ENCODE measurements around the gene REEP3.

Gene REEP3

GRCh38 chr10:63515002-63515763, 6.0 kb upstream of the REEP3 start:
- no peak for DNase-seq

DNA sequence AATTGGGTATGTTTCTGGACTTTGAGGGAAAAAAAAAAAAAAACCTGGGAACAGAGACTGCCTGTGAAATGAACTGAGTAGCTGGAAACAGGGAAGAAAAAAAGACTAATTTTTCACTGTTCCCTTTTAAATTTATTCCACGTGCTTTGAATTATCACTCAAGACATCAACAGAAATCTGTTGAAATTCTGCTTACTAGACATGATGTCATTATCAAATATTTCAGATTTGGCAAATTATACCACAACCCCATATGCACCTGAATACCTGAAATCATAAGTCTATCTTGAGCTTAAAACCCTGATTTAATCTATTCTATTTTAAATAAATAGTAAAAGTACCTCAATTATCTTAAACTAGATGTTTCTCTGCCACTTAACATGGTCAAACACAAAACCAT, 5.0 kb upstream of the REEP3 start:
- no peak for DNase-seq

- no peak for DNase-seq
Measured at GRCh38 chr10:63518690-63519288, 2.4 kb upstream of the REEP3 start.

DNA sequence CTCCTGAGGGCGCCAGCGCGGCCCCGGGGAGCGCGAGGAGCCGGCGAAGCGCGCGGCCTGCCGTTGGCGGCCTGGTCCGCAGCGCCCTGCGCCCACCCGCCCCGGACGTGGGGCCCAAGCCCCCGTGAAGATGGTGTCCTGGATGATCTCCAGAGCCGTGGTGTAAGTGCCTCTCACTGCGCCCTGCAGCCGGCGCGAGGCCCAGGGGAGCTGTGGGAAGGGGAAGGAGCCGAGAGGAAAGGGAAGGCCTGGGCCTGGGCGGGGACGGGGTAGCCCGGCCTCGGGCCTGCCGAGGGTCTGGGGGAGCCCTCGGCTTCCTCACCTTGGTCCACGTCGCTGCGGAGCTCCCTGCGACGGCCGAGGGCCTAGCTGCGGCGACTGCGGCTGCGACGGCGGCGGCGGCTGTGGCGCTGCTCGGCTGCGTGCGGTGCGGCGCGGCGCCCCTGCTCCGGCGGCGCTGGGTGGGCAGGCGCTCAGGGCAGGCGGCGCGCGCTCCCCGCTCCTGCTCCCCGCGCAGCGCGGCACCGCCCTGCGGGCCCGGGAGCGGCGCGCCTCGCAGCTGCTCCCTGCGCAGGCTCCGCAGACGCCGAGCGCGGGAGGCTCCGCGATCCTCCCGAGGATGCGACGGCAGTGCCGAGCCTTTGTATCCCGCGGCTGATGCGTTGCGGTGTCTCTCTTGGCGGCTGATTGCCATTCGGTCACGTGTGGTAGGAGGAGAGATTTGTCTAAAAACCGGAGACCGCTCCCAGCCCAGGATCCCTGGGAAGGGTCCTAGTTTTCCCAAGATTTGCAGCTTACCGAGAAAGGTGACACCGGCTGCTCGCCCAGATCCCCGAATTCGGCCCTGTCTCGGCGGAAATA, 445 bp downstream of the REEP3 start:
- DNase-seq = peak; percentile 40 to 60

- DNase-seq = peak in 1 of 2 experiments; percentile 5
Measured at GRCh38 chr10:63522277-63522687, 1.1 kb downstream of the REEP3 start.

GRCh38 chr10:63522995-63523394, 1.8 kb downstream of the REEP3 start:
- no peak for DNase-seq

DNA sequence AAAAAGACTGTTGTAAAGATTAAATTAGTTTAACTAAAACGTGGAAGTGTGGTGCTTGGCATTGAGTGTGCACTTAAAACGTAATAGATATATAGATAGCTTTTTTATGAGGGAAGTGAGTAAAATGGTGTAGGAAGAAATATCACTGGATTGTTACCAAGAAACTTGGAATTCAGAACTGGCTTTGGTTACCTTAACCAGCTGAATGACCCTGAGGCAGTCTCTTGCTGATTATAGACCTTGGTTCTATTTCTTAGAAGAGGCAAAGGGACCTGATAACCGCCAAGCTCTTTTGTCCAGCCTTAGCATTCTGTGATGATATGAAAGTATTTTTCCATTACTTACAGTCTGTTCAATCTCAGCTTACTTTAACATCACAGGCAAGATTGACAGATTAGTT, 3.8 kb downstream of the REEP3 start:
- DNase-seq = no peak

- DNase-seq = no peak
Measured at GRCh38 chr10:63527401-63527800, 6.2 kb downstream of the REEP3 start.

DNA sequence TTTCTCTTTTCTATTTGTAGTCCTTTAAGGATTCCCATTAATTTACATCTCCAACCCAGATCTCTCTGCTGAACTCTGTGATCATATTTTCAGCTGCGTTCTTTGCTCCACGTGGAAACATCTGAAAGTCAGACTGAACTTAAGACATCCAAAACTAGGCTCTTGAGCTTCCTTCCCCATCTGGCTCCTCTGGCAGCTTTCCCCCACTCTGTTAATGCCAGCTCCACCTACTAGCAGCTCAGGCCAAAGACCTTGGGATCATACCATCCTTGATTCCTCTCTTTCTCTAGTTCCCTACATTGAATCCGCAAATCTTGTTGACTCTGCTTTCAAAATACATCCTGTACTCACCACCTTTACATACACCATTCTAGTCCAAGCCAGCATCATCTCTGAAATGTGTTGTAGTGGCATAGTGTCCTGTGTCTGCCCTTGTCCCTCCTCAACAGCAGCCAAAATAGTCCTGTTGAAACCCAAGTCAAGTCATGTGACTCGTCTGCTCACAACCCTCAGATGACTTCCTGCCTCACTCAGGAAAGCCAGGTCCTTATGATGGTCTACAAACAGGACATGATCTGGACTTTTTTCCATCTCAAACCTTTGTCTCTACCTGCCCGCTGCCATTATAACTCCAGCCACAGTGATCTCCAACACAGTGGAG, 7.0 kb downstream of the REEP3 start:
- no peak for DNase-seq

DNA sequence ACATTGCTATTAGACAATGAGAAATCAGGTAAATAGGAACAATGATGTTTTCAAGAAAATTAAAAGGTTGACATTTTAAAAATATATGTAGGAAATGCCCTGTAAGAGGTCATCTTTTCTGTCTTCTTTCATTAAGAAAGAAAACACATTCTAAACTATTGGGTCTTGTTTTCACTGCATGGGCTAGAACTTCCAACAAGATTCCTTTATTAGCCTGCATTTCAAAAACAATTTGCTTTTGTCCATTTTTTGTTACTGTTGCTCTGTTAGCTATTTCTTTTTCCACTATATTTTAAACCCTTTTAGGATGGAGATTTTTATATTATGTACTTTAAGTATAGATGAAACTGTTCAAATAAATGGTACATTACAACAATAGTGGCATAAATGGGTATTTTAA, 9.2 kb downstream of the REEP3 start:
- DNase-seq = no peak

DNA sequence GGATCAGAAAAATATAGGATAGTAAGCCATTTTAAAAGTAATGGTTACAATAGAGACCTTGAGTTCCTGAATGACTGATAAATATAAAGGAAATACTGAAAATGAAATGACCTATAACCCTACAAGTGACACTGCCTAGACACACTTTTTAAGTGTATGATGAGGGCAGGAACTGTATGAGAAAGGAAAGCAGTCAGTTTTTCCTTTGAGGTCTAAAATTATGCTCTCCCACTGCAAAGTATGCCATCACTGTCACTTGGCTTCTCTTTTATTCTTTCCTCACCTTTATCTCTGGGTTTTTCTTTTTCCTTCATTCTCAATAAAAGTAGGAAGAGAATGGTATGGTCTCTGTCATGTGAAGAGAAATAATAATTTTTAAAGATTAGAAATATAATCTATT, 13.5 kb downstream of the REEP3 start:
- no peak for DNase-seq

DNA sequence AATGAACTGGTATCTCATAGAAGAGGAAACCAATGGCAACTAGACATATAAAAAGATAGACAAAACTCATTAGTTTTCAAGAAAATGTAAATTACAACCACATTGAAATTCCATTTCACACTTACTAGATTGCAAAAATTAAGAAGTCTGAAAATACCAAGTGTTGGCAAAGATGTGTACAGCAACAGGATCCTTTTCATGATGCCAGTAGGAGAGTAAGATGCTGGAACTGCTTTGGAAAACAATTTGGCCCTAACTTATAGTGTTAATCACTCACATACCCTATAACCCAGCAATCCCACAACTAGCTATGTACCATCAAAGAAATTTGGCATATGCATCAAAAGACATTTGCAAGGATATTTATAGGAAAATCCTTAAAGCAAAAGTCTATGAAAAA, 15.5 kb downstream of the REEP3 start:
- DNase-seq = no peak

DNA sequence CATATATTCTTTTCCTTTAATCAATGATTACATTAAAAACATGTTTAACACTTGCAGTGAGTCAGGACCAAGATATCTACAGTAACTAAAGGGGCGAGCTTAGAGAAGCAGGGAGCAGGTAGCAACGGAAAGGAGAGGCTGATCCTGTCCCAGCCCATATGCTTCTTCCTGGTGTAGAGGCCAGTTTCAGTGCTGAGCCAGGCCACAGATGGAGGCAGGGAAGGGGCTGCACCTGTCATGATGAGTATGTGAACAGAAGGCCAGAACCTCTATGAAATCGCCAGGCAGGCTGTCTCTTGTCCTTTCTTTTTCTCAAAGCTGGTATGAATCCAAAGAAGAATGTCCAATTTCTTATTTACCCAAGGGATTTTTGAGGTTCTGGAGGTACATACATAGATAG, 16.3 kb downstream of the REEP3 start:
- DNase-seq = peak in 1 of 2 experiments; percentile 7

GRCh38 chr10:63539377-63539776, 18.2 kb downstream of the REEP3 start:
- DNase-seq = no peak

DNA sequence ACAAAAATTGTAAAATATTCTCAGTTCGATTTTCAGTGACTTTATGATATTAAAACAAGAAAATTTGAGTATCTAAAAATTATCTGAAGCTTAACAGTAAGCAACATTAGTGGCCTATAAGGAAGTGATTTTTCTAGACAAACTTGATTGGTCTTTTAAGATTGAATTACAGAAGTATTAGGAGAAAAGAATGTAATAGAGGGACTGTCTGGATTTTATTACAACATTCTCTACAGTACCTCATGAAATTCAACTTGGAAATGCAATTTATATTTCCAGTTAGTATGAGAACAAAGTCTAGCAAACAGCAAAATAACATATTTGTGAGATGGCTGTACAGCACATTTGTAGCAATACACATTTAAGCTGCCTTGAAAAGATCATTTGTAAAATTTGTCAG, 18.8 kb downstream of the REEP3 start:
- DNase-seq = no peak

DNA sequence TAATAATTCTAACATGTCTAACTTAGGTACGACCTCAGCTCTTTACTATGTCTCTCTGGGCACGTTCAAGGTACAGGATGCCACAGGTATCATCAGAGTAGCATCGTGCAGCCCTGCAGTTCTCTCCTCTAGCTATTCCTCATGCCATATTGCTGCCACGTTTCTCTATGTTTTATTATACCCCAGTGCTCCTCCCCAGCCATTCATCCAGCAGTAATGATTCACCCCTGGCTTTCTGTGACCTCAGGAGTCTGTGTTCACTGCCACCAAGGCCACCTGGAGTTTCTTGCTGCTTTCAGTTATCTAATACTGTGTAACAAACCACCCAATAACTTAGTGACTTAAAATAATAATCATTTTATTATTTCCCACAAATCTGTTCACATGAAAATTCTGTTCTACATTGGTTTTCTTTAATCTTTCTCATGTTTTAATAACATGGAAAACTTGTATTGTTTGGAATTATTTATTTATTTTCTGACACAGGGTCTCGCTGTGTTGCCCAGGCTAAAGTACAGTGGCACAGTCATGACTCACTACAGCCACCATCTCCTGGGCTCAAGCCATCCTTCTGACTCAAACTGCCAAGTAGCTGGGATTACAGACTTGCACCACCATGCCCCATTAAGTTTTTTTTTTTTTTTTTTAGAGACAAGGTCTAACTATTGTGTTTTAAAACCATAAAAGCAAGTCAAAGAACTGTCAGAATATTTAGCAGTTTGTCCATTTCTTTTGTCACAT, 21.8 kb downstream of the REEP3 start:
- no peak for DNase-seq

- DNase-seq = no peak
Measured at GRCh38 chr10:63543576-63543962, 22.4 kb downstream of the REEP3 start.

GRCh38 chr10:63544418-63544817, 23.2 kb downstream of the REEP3 start:
- DNase-seq = no peak

DNA sequence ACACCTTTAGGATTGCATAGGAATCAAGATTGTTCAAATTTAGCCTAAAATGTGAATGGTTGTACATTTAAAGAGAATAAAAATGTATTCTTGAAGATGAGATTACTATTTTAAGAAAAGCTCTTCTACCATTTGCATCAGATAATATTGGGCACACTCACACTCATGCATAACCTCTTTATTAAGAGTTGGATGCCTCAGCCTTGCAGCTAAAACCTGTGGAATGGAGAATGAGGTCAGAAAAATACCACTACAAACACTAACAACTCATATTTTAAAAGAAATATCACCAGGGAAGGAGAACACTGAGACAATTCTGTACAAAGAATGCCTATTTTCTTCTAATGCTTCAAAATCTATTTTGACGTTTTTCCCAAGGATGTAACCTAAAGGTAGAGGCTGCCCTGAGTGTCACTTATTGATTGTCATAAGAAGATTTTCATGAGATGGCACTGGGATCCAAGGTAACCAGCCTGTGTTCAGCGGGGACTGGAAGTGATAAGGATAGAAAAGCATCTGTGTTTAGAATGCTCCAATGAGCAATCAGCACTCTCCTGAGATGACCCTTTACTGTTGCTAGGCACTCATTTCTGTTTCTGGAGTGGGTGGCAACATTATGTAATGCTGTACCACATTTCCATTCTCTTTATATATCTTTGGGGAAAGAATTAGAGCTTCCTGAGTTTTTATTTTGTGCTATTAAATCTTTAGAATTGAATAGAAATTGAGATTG, 26.6 kb downstream of the REEP3 start:
- DNase-seq = no peak

DNA sequence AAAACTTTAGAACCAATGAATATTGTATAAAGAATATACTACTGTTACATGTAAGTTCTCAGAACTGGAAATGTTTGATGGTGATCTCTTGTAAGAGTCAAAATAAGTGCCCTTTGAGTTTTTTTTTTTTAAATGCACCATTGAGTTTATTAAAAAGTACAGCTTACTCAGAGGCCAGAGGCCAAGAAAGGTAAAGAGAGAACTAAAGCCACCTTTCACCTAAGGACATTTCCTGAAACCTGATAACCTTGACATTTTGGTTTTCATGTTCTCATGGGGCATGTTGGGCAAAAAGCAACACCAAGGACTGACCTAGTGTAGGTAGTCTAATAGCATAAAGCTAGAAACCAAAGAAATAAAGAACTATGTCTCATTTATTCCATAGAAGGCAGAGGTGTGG, 27.7 kb downstream of the REEP3 start:
- DNase-seq = no peak

- no peak for DNase-seq
Measured at GRCh38 chr10:63549810-63550209, 28.6 kb downstream of the REEP3 start.

- DNase-seq = no peak
Measured at GRCh38 chr10:63553031-63553430, 31.8 kb downstream of the REEP3 start.
